ENCODE data around the gene IQCE.

- no peak for TF ChIP-seq USF1 (IDR thresholded peaks at IDR 0.05)
- TF ChIP-seq RAD21 (IDR thresholded peaks at IDR 0.05; ENCODE audit: low read depth) = no peak
- TF ChIP-seq FOXM1 (IDR thresholded peaks at IDR 0.05; ENCODE audit: borderline replicate concordance, low read depth) = no peak
- TF ChIP-seq NFIC (IDR thresholded peaks at IDR 0.05) = no peak
- TF ChIP-seq EP300 (IDR thresholded peaks at IDR 0.05; ENCODE audit: borderline replicate concordance) = no peak
- TF ChIP-seq MAX (IDR thresholded peaks at IDR 0.05) = no peak
- no peak for TF ChIP-seq REST (IDR thresholded peaks at IDR 0.05; ENCODE audit: low read depth)
Observed at GRCh38 chr7:2517678-2518507, 40.9 kb upstream of the IQCE start.
